NCI-H446 (cell line): ENCODE results near the gene SLC16A13.
"Not testable (repeated sequence)": the region's sequence is repeated elsewhere in the genome, so short reads cannot be mapped to it uniquely, and the experiment has no call there.

Source experiments
- DNase-seq, 2 experiments: peaks; one replicate each; lab custom pipeline; 2025; lab: John Stamatoyannopoulos, UW

Gene SLC16A13

DNA sequence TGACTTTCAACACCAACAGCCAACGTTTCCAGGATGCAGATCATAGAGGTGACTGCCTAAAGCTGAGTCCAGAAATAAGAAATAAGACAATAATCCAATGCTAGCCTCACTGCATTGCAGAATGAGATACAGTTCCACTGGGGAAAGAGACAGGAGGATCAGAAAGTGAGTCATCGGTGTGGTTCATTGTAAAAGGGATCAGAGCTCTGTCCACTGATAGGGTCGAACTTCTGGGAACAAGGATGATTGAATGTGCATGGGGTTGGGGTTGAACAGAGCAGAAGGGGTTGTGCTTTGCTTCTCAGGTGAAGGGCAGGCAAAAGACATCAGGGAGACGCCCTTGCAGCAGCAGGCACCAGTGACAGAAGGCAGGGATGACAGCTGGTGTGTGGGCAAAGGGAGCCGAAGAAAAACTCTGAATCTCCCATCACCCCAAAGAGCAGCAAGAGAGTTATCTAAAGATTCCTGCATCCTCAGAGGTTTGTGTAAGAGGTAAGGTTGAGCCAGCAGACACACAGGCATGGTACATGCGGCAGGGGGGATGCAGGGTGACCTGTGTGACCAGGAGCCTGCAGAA is 27.8 kb downstream of the SLC16A13 start:
- no peak for DNase-seq

GRCh38 chr17:7064261-7064660 is 28.4 kb downstream of the SLC16A13 start:
- DNase-seq: no peak

- no peak for DNase-seq
Measured at GRCh38 chr17:7067198-7067597, 31.4 kb downstream of the SLC16A13 start.

- DNase-seq: no peak
Measured at GRCh38 chr17:7068268-7068667, 32.5 kb downstream of the SLC16A13 start.

DNA sequence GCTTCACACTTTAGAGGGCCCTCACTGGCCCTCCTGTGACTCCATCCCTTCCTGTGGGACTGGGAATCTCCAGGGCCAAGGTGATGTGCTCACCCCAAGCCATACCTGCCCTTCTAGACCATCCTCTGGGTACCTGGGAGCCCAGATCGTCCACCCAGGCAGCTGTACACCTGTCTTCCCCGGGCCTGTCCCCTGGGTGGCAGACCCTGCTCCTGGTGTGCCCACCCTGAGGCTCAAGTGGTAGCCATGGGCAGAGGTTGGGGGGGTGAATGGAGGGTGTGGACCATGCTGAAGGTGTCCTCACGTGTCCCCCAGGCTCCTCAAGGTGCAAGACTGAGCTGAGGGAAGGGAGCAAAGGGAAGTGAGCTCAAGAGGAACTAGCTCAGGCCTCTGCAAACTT is 34.9 kb downstream of the SLC16A13 start:
- DNase-seq: no peak

DNA sequence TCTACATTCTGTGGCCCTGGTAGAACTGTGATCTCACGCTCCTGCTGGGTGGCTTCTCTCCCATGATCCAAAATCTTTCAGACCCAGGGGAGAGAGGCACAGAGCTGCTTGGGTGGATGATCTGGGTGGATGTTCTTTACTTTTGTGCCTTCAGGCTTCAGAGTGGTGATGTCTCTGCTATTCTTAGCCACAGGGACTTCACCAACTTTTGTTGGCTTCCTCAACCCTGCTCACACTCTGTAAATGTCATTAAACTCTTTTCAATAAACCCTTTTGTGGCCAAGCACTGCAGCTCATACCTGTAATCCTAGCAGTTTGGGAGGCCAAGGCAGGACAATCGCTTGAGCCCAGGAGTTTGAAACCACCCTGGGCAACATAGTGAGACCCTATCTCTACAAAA is 36.6 kb downstream of the SLC16A13 start:
- no peak for DNase-seq

DNA sequence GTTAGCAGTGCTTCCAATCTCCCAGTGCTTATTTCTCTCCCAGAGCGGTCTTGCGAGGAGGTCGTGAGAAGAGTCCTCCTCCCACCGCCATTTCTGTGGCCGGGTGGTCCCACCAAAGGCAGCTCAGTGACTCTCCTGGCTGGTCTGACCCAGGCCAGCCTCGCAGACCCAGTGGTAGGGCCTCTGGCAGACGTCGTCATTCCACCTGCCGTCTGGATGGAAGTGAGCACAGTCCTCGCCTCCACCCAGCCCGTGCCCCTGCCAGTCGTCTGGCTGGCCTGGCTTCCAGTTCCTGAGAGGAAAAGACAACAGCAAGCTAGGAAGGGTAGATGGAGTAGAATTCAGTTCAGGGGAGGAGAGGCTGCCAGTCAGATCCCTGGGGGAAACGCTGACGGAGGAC is 39.1 kb downstream of the SLC16A13 start:
- no peak for DNase-seq

DNA sequence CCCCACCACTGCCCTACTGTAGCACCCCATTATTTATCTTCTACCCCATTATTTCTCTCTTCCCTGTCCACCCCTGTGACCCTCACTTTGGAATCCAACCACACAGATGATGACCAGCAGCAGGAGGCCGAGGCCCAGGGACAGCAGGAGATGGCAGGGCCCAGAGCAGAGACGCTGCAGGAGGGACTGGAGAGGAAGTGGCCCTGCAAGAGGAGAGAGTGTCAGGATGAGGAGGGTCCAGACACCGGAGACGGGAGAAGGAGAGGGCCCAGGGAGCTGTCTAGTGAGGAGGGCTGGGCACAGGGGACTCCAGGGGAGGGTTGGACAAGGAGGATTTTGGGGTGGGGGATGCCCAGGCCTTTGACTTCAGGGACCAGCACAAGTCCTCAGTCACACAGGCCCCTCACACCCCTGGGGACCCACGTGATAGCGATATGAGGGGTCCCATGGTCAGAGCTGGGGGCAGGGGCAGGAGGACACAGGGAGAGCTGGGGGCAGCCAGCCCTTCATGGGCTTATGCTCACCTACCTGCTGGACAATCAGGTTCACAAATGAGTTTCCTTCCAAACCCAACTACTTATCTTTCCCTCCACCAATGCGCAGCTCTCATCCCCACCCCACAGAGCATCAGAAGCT is 42.2 kb downstream of the SLC16A13 start:
- no peak for DNase-seq

- DNase-seq: no peak
Measured at GRCh38 chr17:7078711-7079110, 42.9 kb downstream of the SLC16A13 start.

GRCh38 chr17:7079581-7080455 is 44.0 kb downstream of the SLC16A13 start, which contains the start of gene CLEC10A:
CLEC10A (minus strand) TSS chr17:7080251; CDS start chr17:7078812, 1,439 bp downstream.
- no peak for DNase-seq

DNA sequence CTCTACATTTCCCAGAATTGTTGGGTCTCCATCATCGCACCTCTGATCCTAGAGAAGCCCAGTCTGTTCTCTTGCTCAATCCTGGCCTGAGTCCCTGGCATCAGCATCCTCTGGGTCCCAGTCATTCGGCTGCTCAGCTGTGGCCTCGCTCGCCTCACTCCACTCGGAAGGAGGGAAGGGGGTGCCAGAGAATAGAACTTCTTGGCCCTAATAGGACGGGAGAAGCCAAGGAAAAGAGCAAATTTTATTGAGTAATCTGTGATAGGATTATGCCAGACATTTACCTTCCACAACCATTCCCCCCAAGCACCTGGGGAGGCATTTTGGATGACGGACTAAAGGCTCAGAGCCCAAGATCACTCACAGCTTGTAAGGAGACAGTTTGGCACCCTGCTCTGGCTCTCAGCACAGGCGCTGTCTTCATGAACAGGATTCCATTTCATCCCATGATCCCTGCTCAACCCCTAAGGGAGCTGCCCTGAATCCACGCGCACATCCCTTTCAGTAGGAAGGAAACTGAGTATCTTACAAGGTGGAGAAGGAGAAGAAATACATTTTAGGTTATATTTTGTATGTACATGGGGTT is 44.7 kb downstream of the SLC16A13 start:
- no peak for DNase-seq

- no peak for DNase-seq
Measured at GRCh38 chr17:7081341-7082062, 45.7 kb downstream of the SLC16A13 start.

DNA sequence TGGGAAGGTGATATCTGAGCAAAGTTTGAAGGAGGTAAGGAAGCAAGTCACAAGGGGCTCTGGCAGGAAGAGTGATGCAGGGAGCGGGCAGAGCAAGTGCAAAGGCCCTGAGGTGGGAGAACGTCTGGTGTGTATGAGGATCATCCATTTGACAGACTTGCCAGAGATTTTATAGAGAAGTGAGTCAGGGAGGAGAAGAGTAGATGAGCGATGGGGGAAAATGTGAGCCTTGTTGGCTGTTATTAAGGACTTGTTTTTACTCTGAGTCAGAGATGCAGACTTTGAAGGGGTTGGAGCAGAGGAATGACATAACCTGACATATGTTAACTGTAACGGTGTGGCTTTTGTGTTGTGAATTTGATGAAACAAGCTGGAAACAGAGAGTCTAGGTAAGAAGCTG is 47.8 kb downstream of the SLC16A13 start:
- DNase-seq: no peak

- no peak for DNase-seq
Measured at GRCh38 chr17:7084088-7084487, 48.3 kb downstream of the SLC16A13 start.

DNA sequence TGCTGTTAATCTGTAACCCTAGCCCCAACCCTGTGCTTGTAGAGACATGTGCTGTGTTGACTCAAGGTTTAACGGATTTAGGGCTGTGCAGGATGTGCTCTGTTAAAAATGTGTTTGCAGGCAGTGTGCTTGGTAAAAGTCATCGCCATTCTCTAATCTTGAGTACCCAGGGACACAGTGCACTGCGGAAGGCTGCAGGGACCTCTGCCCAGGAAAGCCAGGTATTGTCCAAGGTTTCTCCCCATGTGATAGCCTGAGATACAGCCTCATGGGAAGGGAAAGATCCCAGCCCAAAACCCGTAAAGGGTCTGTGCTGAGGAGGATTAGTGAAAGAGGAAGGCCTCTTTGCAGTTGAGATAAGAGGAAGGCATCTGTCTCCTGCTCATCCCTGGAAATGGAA is 52.6 kb downstream of the SLC16A13 start:
- DNase-seq: not testable (repeated sequence)

- DNase-seq: not testable (repeated sequence)
Measured at GRCh38 chr17:7089570-7089969, 53.8 kb downstream of the SLC16A13 start.
